Neural cell (in vitro differentiated cells): ENCODE measurements around the gene LAMB2.

ENCODE experiments used
- CTCF ChIP-seq: fragments of 450-650 bp; IDR thresholded peaks from 2 replicates; pipeline ENCODE4 v1.5.1; 2014; ENCODE audit warnings: antibody characterized with exemption, mild to moderate bottlenecking, moderate library complexity; ENCODE audit not compliant: poor library complexity, severe bottlenecking
- POLR2AphosphoS5 ChIP-seq: IDR thresholded peaks from 2 replicates; pipeline ENCODE4 v1.6.1; 2012
- SMC3 ChIP-seq: fragments of 450-650 bp; conservative IDR thresholded peaks from 2 replicates; pipeline ENCODE4 v1.6.1; 2014; ENCODE audit warnings: antibody characterized with exemption, mild to moderate bottlenecking, moderate library complexity; ENCODE audit not compliant: poor library complexity
- TAF1 ChIP-seq: IDR thresholded peaks from 2 replicates; pipeline ENCODE4 v1.6.1; 2012; ENCODE audit warnings: low read depth

GRCh38 chr3:49122886-49123545, 9.8 kb downstream of the LAMB2 start:
- TF ChIP-seq POLR2AphosphoS5 = no peak
- no peak for TF ChIP-seq CTCF
- TF ChIP-seq TAF1 = no peak
- TF ChIP-seq SMC3 = no peak
